H1 (cell line): ENCODE results near the gene MBOAT2. TPM values are rescaled to one million over a fixed set of nuclear protein-coding genes. Genes with fewer than 3 reads are reported as not detected.

Source experiments
- CTCF ChIA-PET: fragments of 300-600 bp; sonication (Branson Sonifier 250); formaldehyde crosslinking; loops from one replicate; lab custom pipeline; 2021; ENCODE audit not compliant: partially characterized antibody; lab: Charles Lee
- POLR2A ChIA-PET: fragments of 300-600 bp; sonication (Branson Sonifier 250); formaldehyde crosslinking; loops from one replicate; lab custom pipeline; 2021; ENCODE audit warnings: inconsistent platforms; ENCODE audit not compliant: partially characterized antibody; lab: Charles Lee
- DNase-seq, 2 experiments: peaks; one replicate each; pipeline versions ENCODE4 v3.0.0 to v3.0.0-alpha.2; 2010 to 2022; ENCODE audit warnings: low spot score in 2 of 2, low read depth in 1 of 2, mixed read lengths in 1 of 2
- FAIRE-seq: peaks from 2 replicates; lab custom pipeline; 2011; peaks lifted over from hg19 to GRCh38; lab: Jason Lieb, UNC
- H2AFZ ChIP-seq: 2 replicates; pipeline ENCODE4 v1.8.1; 2012; ENCODE audit warnings: low read length, inconsistent platforms
- H2AK5ac ChIP-seq: 2 replicates; pipeline ENCODE4 v1.6.1; 2013; ENCODE audit warnings: low read depth, low read length
- H2BK120ac ChIP-seq: replicated peaks from 2 replicates; pipeline ENCODE3; 2013; ENCODE audit warnings: low read depth, low read length, inconsistent platforms
- H2BK12ac ChIP-seq: 2 replicates; pipeline ENCODE4 v1.6.1; 2013; ENCODE audit warnings: low read depth, low read length
- H2BK15ac ChIP-seq: 2 replicates; pipeline ENCODE4 v1.6.1; 2013; ENCODE audit warnings: low read length
- H2BK20ac ChIP-seq: 2 replicates; pipeline ENCODE4 v1.6.1; 2013; ENCODE audit warnings: low read length
- H2BK5ac ChIP-seq: 2 replicates; pipeline ENCODE4 v1.6.1; 2013; ENCODE audit warnings: low read depth, low read length
- H3K14ac ChIP-seq: 2 replicates; pipeline ENCODE4 v1.6.1; 2013; ENCODE audit warnings: inconsistent platforms; ENCODE audit not compliant: insufficient read length
- H3K18ac ChIP-seq: 2 replicates; pipeline ENCODE4 v1.6.1; 2013; ENCODE audit warnings: low read length; ENCODE audit errors: extremely low read depth
- H3K23ac ChIP-seq: 2 replicates; pipeline ENCODE4 v1.6.1; 2013; ENCODE audit warnings: inconsistent platforms; ENCODE audit not compliant: insufficient read length
- H3K23me2 ChIP-seq: 2 replicates; pipeline ENCODE4 v1.6.1; 2013; ENCODE audit warnings: low read depth, low read length
- H3K27ac ChIP-seq: 2 replicates; pipeline ENCODE4 v1.6.1; 2011; ENCODE audit warnings: low read depth, low read length, inconsistent platforms
- H3K27me3 ChIP-seq, 4 experiments: replicated peaks in 1 of 4; 1 replicate in 1 of 4; 2 replicates in 3 of 4; pipeline versions ENCODE4 v1.6.1 to v1.8.1; 2011 to 2013; ENCODE audit warnings: low read length in 3 of 4, mild to moderate bottlenecking in 3 of 4, inconsistent platforms in 2 of 4, mixed read lengths in 2 of 4, moderate library complexity in 1 of 4; ENCODE audit not compliant: control insufficient read depth in 3 of 4, insufficient read depth in 3 of 4; ENCODE audit errors: extremely low read depth in 1 of 4
- H3K36me3 ChIP-seq, 4 experiments: 2 replicates each; pipeline versions ENCODE4 v1.6.1 to v1.8.1; 2011 to 2013; ENCODE audit warnings: mild to moderate bottlenecking in 4 of 4, low read length in 3 of 4, moderate library complexity in 2 of 4, control low read depth in 1 of 4, inconsistent platforms in 1 of 4; ENCODE audit not compliant: insufficient read depth in 4 of 4, control insufficient read depth in 2 of 4
- H3K4ac ChIP-seq: replicated peaks from 2 replicates; pipeline ENCODE3; 2013; ENCODE audit warnings: low read length, low read depth, mixed read lengths, inconsistent platforms; ENCODE audit not compliant: insufficient read length
- H3K4me1 ChIP-seq, 4 experiments: replicated peaks in 1 of 4; 1 replicate in 1 of 4; 2 replicates in 3 of 4; pipeline versions ENCODE4 v1.6.1 to v1.8.1; 2011 to 2013; ENCODE audit warnings: low read length in 3 of 4, inconsistent platforms in 2 of 4, mixed read lengths in 1 of 4; ENCODE audit not compliant: insufficient read depth in 4 of 4, control insufficient read depth in 3 of 4
- H3K4me2 ChIP-seq, 2 experiments: 2 replicates each; pipeline versions ENCODE4 v1.6.1 to v1.8.1; 2011 to 2013; ENCODE audit warnings: low read depth in 2 of 2, low read length in 2 of 2, control low read depth in 1 of 2, inconsistent platforms in 1 of 2, mild to moderate bottlenecking in 1 of 2; ENCODE audit not compliant: insufficient read depth in 1 of 2
- H3K4me3 ChIP-seq, 4 experiments: fragments of 200-600, 300-600 bp in 1 of 4; sonication (generic), shearing (Covaris generic), sonication (Bioruptor Twin) in 1 of 4; 2 replicates each; pipeline versions ENCODE4 v1.5.1 to v1.8.1; 2011 to 2016; ENCODE audit warnings: low read length in 4 of 4, low read depth in 3 of 4, control low read depth in 2 of 4, inconsistent platforms in 2 of 4, mild to moderate bottlenecking in 2 of 4, mixed read lengths in 1 of 4, moderate library complexity in 1 of 4; ENCODE audit not compliant: insufficient read depth in 2 of 4; ENCODE audit errors: extremely low read depth in 1 of 4
- H3K56ac ChIP-seq: replicated peaks from 2 replicates; pipeline ENCODE3; 2013; ENCODE audit warnings: low read depth, mild to moderate bottlenecking, mixed read lengths, low read length, inconsistent platforms; ENCODE audit not compliant: insufficient read length
- H3K79me1 ChIP-seq: 2 replicates; pipeline ENCODE4 v1.6.1; 2013; ENCODE audit warnings: low read depth, low read length, control low read depth
- H3K79me2 ChIP-seq, 2 experiments: 2 replicates each; pipeline versions ENCODE4 v1.6.1 to v1.8.1; 2012 to 2013; ENCODE audit warnings: low read length in 2 of 2, mild to moderate bottlenecking in 2 of 2, inconsistent platforms in 1 of 2; ENCODE audit not compliant: insufficient read depth in 2 of 2, control insufficient read depth in 1 of 2
- H3K9ac ChIP-seq, 4 experiments: replicated peaks in 1 of 4; 1 replicate in 1 of 4; 2 replicates in 3 of 4; pipeline versions ENCODE4 v1.6.1 to v1.8.1; 2011 to 2013; ENCODE audit warnings: low read depth in 3 of 4, low read length in 3 of 4, control low read depth in 2 of 4, mild to moderate bottlenecking in 2 of 4, moderate library complexity in 2 of 4, inconsistent platforms in 1 of 4; ENCODE audit errors: extremely low read depth in 1 of 4
- H3K9me3 ChIP-seq, 2 experiments: 2 replicates each; pipeline versions ENCODE4 v1.6.1 to v1.8.1; 2012 to 2013; ENCODE audit warnings: mild to moderate bottlenecking in 2 of 2, moderate library complexity in 2 of 2, control low read depth in 1 of 2, inconsistent platforms in 1 of 2, low read depth in 1 of 2, low read length in 1 of 2, mixed read lengths in 1 of 2; ENCODE audit not compliant: insufficient read depth in 2 of 2
- H4K20me1 ChIP-seq, 2 experiments: replicated peaks in 1 of 2; 2 replicates each; pipeline versions ENCODE3 to v1.8.1; 2011 to 2013; ENCODE audit warnings: inconsistent platforms in 2 of 2, low read length in 2 of 2, mild to moderate bottlenecking in 1 of 2; ENCODE audit not compliant: insufficient read depth in 2 of 2, control insufficient read depth in 1 of 2
- H4K5ac ChIP-seq: 2 replicates; pipeline ENCODE4 v1.6.1; 2013; ENCODE audit warnings: low read length, low read depth, mixed read lengths, inconsistent platforms; ENCODE audit not compliant: insufficient read length
- H4K8ac ChIP-seq: 2 replicates; pipeline ENCODE4 v1.8.0; 2013; ENCODE audit warnings: mild to moderate bottlenecking, moderate library complexity, low read length, inconsistent platforms; ENCODE audit not compliant: insufficient read depth; ENCODE audit errors: extremely low read depth
- H4K91ac ChIP-seq: replicated peaks from 2 replicates; pipeline ENCODE3; 2013; ENCODE audit warnings: low read length, mixed read lengths, inconsistent platforms; ENCODE audit not compliant: insufficient read length
- CHD2 ChIP-seq: IDR thresholded peaks from 2 replicates; pipeline ENCODE4 v1.6.1; 2012; ENCODE audit warnings: low read length, improper control_type of control experiment
- CTCF ChIP-seq, 3 experiments: IDR thresholded peaks; 1 replicate in 2 of 3; 2 replicates in 1 of 3; pipeline versions ENCODE4 v1.5.1 to v1.6.1; 2011; ENCODE audit warnings: low read length in 3 of 3, mild to moderate bottlenecking in 3 of 3, inconsistent platforms in 2 of 3, low read depth in 1 of 3, moderate library complexity in 1 of 3; ENCODE audit not compliant: insufficient read depth in 1 of 3; ENCODE audit errors: control extremely low read depth in 1 of 3
- GABPA ChIP-seq: IDR thresholded peaks from 2 replicates; pipeline ENCODE4 v1.6.1; 2011; ENCODE audit warnings: mild to moderate bottlenecking, low read length, moderate library complexity, borderline replicate concordance; ENCODE audit not compliant: insufficient read depth
- JUN ChIP-seq: IDR thresholded peaks from 2 replicates; pipeline ENCODE4 v1.6.1; 2011; ENCODE audit warnings: low read depth, mild to moderate bottlenecking, improper control_type of control experiment, low read length
- KDM5A ChIP-seq: fragments of 200-600 bp; IDR thresholded peaks from 2 replicates; pipeline ENCODE4 v1.7.1; 2012; ENCODE audit warnings: mild to moderate bottlenecking, low read length, inconsistent platforms, mixed read lengths
- POU5F1 ChIP-seq: IDR thresholded peaks from 2 replicates; pipeline ENCODE4 v1.6.1; 2011; ENCODE audit warnings: low read depth, mild to moderate bottlenecking, low read length, moderate library complexity
- SIX5 ChIP-seq: IDR thresholded peaks from 2 replicates; pipeline ENCODE4 v1.6.1; 2011; ENCODE audit warnings: mild to moderate bottlenecking, low read depth, low read length
- TAF7 ChIP-seq: optimal IDR thresholded peaks from 2 replicates; pipeline ENCODE3; 2011; ENCODE audit warnings: low read depth, mild to moderate bottlenecking, inconsistent platforms, low read length, moderate library complexity, borderline replicate concordance
- TCF12 ChIP-seq: IDR thresholded peaks from 2 replicates; pipeline ENCODE4 v1.6.1; 2011; ENCODE audit warnings: low read depth, mild to moderate bottlenecking, low read length
- USF2 ChIP-seq: IDR thresholded peaks from 2 replicates; pipeline ENCODE4 v1.6.1; 2011; ENCODE audit warnings: low read length, improper control_type of control experiment
- WGBS, 2 experiments: shearing (Covaris generic) in 1 of 2; methylation state at CpG; one replicate each; pipeline versions ENCODE4 v1.1.6 to v1.1.7; 2013 to 2015; ENCODE audit warnings: low lambda C conversion rate in 2 of 2, mixed read lengths in 2 of 2, inconsistent platforms in 1 of 2, low coverage in 1 of 2, missing lambda C conversion rate in 1 of 2; ENCODE audit not compliant: insufficient replicate concordance in 2 of 2, insufficient coverage in 1 of 2, insufficient read length in 1 of 2; ENCODE audit errors: extremely low coverage in 1 of 2, missing lambda C conversion rate in 1 of 2; 5-methylcytosine and 5-hydroxymethylcytosine counted together
- polyA plus RNA-seq, 7 experiments: library from polyadenylated mRNA; depleted of rRNA in 3 of 7; stranded (reverse) in 5 of 7; unstranded in 2 of 7; fragments of >200 nt in 5 of 7; fragments of 200-250 nt in 2 of 7; gene quantifications; 1 replicate in 5 of 7; 2 replicates in 1 of 7; 4 replicates in 1 of 7; pipeline versions ENCODE4 v1.2.1 to v1.2.3, GENCODE V29; 2011 to 2013; ENCODE audit warnings: missing spikeins in 2 of 7, mixed read lengths in 2 of 7
- total RNA-seq: library from RNA; stranded (reverse); fragmentation: NEBNext Ultra II Directional; extraction: Animal tissue kit (Norgen Biotek cat#: 25700); gene quantifications from 2 replicates; pipeline ENCODE4 v1.2.1, GENCODE V29; 2021
- TF ChIP-seq, protein P1 (sequence below): IDR thresholded peaks from 2 replicates; pipeline ENCODE4 v1.6.1; 2012; ENCODE audit warnings: inconsistent platforms

The MBOAT2 gene
- total and polyA plus RNA-seq, 2 of the 8 experiments (the other 6 are each of a cell fraction or from before 2014, with no cell fraction given), result 11.2 to 23.4 TPM

GRCh38 chr2:9020267-9020666, 16.8 kb upstream of the MBOAT2 start:
- H3K4me1 ChIP-seq, result no peaks in the 10 kb centered on the region
- no peaks in the 10 kb centered on the region for H3K79me1 ChIP-seq
- H3K9me3 ChIP-seq, result no peaks in the 10 kb centered on the region
- no peak overlapping the region for H3K4ac ChIP-seq
- H3K18ac ChIP-seq, result no peak overlapping the region
- H2BK12ac ChIP-seq, result no peak overlapping the region
- H2BK20ac ChIP-seq, result no peak overlapping the region
- H2AK5ac ChIP-seq, result no peak overlapping the region
- H4K20me1 ChIP-seq, result no peaks in the 10 kb centered on the region
- H2AFZ ChIP-seq, result no peak overlapping the region
- no peak for FAIRE-seq
- 92% methylated on average over 5 of the region's 5 CpGs; no CpG with 5 or more reads in 1 of the 2 experiments for WGBS, 2 experiments
- H3K14ac ChIP-seq, result no peak overlapping the region
- no peak overlapping the region for H3K56ac ChIP-seq
- no peak for DNase-seq
- H2BK5ac ChIP-seq, result no peak overlapping the region
- no peak overlapping the region for H4K91ac ChIP-seq
- H3K23me2 ChIP-seq, result no peaks in the 10 kb centered on the region
- no peak overlapping the region for H3K9ac ChIP-seq
- H2BK15ac ChIP-seq, result no peak overlapping the region
- no peak overlapping the region for H3K4me2 ChIP-seq
- H2BK120ac ChIP-seq, result no peak overlapping the region
- no peak overlapping the region for H4K8ac ChIP-seq
- no peak overlapping the region for H3K23ac ChIP-seq
- H3K4me3 ChIP-seq, result no peak overlapping the region
- H3K79me2 ChIP-seq, result no peaks in the 10 kb centered on the region
- H3K36me3 ChIP-seq, result no peaks in the 10 kb centered on the region
- no peaks in the 10 kb centered on the region for H3K27me3 ChIP-seq
- POLR2A ChIA-PET, result no interaction called here
- CTCF ChIA-PET, result no interaction called here
- no peak overlapping the region for H3K27ac ChIP-seq
- no peak overlapping the region for H4K5ac ChIP-seq
- no peak for TF ChIP-seq TCF12
- TF ChIP-seq KDM5A, result no peak
- TF ChIP-seq, protein P1, sequence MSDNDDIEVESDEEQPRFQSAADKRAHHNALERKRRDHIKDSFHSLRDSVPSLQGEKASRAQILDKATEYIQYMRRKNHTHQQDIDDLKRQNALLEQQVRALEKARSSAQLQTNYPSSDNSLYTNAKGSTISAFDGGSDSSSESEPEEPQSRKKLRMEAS, result no peak
- TF ChIP-seq POU5F1, result no peak
- no peak for TF ChIP-seq USF2
- TF ChIP-seq SIX5, result no peak
- TF ChIP-seq JUN, result no peak
- no peak for TF ChIP-seq TAF7
- TF ChIP-seq GABPA, result no peak
- TF ChIP-seq CHD2, result no peak
- TF ChIP-seq CTCF (IDR thresholded peaks at IDR 0.05; ENCODE audit: control extremely low read depth in 1 of 3, insufficient read depth in 1 of 3, low read depth in 1 of 3, low read length in 3 of 3), result no peak
